ENCODE results near the gene CDNF. TPM values are rescaled to one million over a fixed set of nuclear protein-coding genes. Genes with fewer than 3 reads are reported as not detected.

CDNF gene
- total RNA-seq: 0.24 and 1.3 TPM in 2 replicates

GRCh38 chr10:14837757-14838581 lies at the start of gene CDNF, which contains the start of the genes HSPA14 and MSANTD7:
CDNF (minus strand) TSS chr10:14838037; CDS start chr10:14837946, 91 bp downstream.
HSPA14 (plus strand) TSS chr10:14838306; CDS start chr10:14838403, 97 bp downstream.
MSANTD7 (plus strand) TSS chr10:14838306; CDS start chr10:14842285, 3,979 bp downstream.

GRCh38 chr10:14878266-14879123 lies 40.7 kb upstream of the CDNF start, which contains the start of gene SUV39H2:
SUV39H2 (plus strand) TSS chr10:14878866; CDS start chr10:14878889, 23 bp downstream.

GRCh38 chr10:14774797-14775196 lies 63.0 kb downstream of the CDNF start, which contains the start of gene FAM107B:
FAM107B (minus strand) TSS chr10:14774897; CDS start chr10:14774663, 234 bp downstream.

Other genes starting within 250 kb of the CDNF start
- 14.9 and 18.5 TPM in 2 replicates for gene FAM107B, start 63.1 kb downstream of the CDNF start, total RNA-seq
- 10.1 and 15.3 TPM in 2 replicates for gene HSPA14, start 269 bp upstream of the CDNF start, total RNA-seq
- gene MSANTD7, start 269 bp upstream of the CDNF start, total RNA-seq: 15.2 and 17.7 TPM in 2 replicates
- 9.0 and 9.4 TPM in 2 replicates for gene SUV39H2, start 40.8 kb upstream of the CDNF start, total RNA-seq
- 8.0 and 8.3 TPM in 2 replicates for gene DCLRE1C, start 116.1 kb upstream of the CDNF start, total RNA-seq
- gene MEIG1, start 121.4 kb upstream of the CDNF start, total RNA-seq: not detected in 2 replicates
- gene OLAH, start 205.9 kb upstream of the CDNF start, total RNA-seq: 5.5 and 15.8 TPM in 2 replicates

Measured in tracheal epithelial cell (primary cell).